RWPE2 (cell line): Measurements from ENCODE around the gene FNDC10.
A peak's percentile ranks its signal among the peaks of the same experiment; 100 is the strongest.

Source experiments
- ATAC-seq: fragments of 200-7000 bp; cut with Tn5 transposase; 3 replicates; pipeline ENCODE4 v1.9.1; 2021; ENCODE audit warnings: low read depth
- DNase-seq: peaks from one replicate; pipeline ENCODE4 v3.0.0-alpha.2; 2020; ENCODE audit warnings: low spot score
- H3K27ac ChIP-seq: fragments of 450-650 bp; 2 replicates; pipeline ENCODE4 v1.5.1; 2017; ENCODE audit warnings: mild to moderate bottlenecking; ENCODE audit not compliant: poor library complexity, severe bottlenecking
- H3K27me3 ChIP-seq: fragments of 250-450 bp; sonication (Bioruptor Pico); 2 replicates; pipeline ENCODE4 v1.5.1; 2021; ENCODE audit warnings: mild to moderate bottlenecking, moderate library complexity; ENCODE audit not compliant: insufficient read depth, poor library complexity, severe bottlenecking
- H3K36me3 ChIP-seq: fragments of 250-450 bp; sonication (Bioruptor Pico); 2 replicates; pipeline ENCODE4 v1.5.1; 2020; ENCODE audit warnings: low read depth, mild to moderate bottlenecking, moderate library complexity
- H3K4me1 ChIP-seq: fragments of 250-450 bp; sonication (Bioruptor Pico); 2 replicates; pipeline ENCODE4 v1.5.1; 2021; ENCODE audit warnings: mild to moderate bottlenecking, moderate library complexity; ENCODE audit not compliant: insufficient read depth, poor library complexity, severe bottlenecking
- H3K4me3 ChIP-seq: fragments of 250-450 bp; sonication (Bioruptor Pico); 2 replicates; pipeline ENCODE4 v1.5.1; 2021; ENCODE audit warnings: mild to moderate bottlenecking, moderate library complexity; ENCODE audit not compliant: severe bottlenecking
- H3K9me3 ChIP-seq: fragments of 250-450 bp; sonication (Bioruptor Pico); 2 replicates; pipeline ENCODE4 v1.5.1; 2021; ENCODE audit warnings: mild to moderate bottlenecking, moderate library complexity; ENCODE audit not compliant: severe bottlenecking
- CTCF ChIP-seq: fragments of 450-650 bp; IDR thresholded peaks from one replicate; pipeline ENCODE4 v1.5.1; 2017; ENCODE audit warnings: mild to moderate bottlenecking, moderate library complexity; ENCODE audit not compliant: poor library complexity, severe bottlenecking

FNDC10 gene

GRCh38 chr1:1605034-1605591 is 5.2 kb upstream of the FNDC10 start:
- peak; percentile 10; the same call in 1 of the 3 replicates for ATAC-seq
- no peaks in the 10 kb centered on the region for H3K4me1 ChIP-seq

GRCh38 chr1:1604374-1605033 is 4.6 kb upstream of the FNDC10 start:
- ATAC-seq (no peak), DNase-seq (no peak)
- no peak overlapping the region for H3K27ac ChIP-seq
- no peaks in the 10 kb centered on the region for H3K36me3 ChIP-seq
- TF ChIP-seq CTCF: no peak
- H3K4me1 ChIP-seq: no peaks in the 10 kb centered on the region
- no peaks in the 10 kb centered on the region for H3K27me3 ChIP-seq
- H3K9me3 ChIP-seq: no peaks in the 10 kb centered on the region
- H3K4me3 ChIP-seq: no peak overlapping the region

More at GRCh38 chr1:1605034-1605591, 5.2 kb upstream of the FNDC10 start:
- TF ChIP-seq CTCF: no peak
- Histone ChIP-seq H3K9me3 (no peaks in the 10 kb centered on the region), H3K27ac (no peak overlapping the region), H3K36me3 (no peaks in the 10 kb centered on the region), H3K4me3 (no peak overlapping the region), H3K27me3 (no peaks in the 10 kb centered on the region)
- DNase-seq: peak; percentile 68

- ATAC-seq (no peak), DNase-seq (no peak)
- no peak overlapping the region for H3K4me3 ChIP-seq
- H3K27ac ChIP-seq: no peak overlapping the region
- no peak for TF ChIP-seq CTCF
- no peaks in the 10 kb centered on the region for H3K27me3 ChIP-seq
- H3K9me3 ChIP-seq: no peaks in the 10 kb centered on the region
- no peaks in the 10 kb centered on the region for H3K4me1 ChIP-seq
- H3K36me3 ChIP-seq: no peaks in the 10 kb centered on the region
Measured at GRCh38 chr1:1603671-1604373, 3.9 kb upstream of the FNDC10 start.

GRCh38 chr1:1602968-1603506 is 3.1 kb upstream of the FNDC10 start:
- no peak for ATAC-seq
- Histone ChIP-seq H3K4me1 (no peaks in the 10 kb centered on the region), H3K27me3 (no peaks in the 10 kb centered on the region), H3K36me3 (no peaks in the 10 kb centered on the region), H3K9me3 (no peaks in the 10 kb centered on the region), H3K27ac (no peak overlapping the region), H3K4me3 (no peak overlapping the region)
- no peak for TF ChIP-seq CTCF
- DNase-seq: peak; percentile 63
